H9 (cell line): Measurements from ENCODE around the gene RBM25. TPM values are rescaled to one million over a fixed set of nuclear protein-coding genes. Genes with fewer than 3 reads are reported as not detected.

Source experiments
- DNase-seq: peaks from one replicate; pipeline ENCODE4 v3.0.0-alpha.2; 2017
- H2AFZ ChIP-seq: one replicate; pipeline ENCODE4 v1.6.1; 2013; ENCODE audit warnings: mild to moderate bottlenecking, low read length, control low read depth, moderate library complexity
- H2AK5ac ChIP-seq: 2 replicates; pipeline ENCODE4 v1.6.1; 2013; ENCODE audit warnings: low read length, control low read depth, mixed read lengths; ENCODE audit not compliant: insufficient read length
- H2BK120ac ChIP-seq: one replicate; pipeline ENCODE4 v1.6.1; 2013; ENCODE audit warnings: low read depth, mild to moderate bottlenecking, low read length, control low read depth, inconsistent platforms; ENCODE audit not compliant: poor library complexity, severe bottlenecking
- H2BK12ac ChIP-seq: 2 replicates; pipeline ENCODE4 v1.6.1; 2013; ENCODE audit warnings: low read length, control low read depth, mixed read lengths, low read depth; ENCODE audit not compliant: insufficient read length
- H2BK15ac ChIP-seq: 2 replicates; pipeline ENCODE4 v1.6.1; 2013; ENCODE audit warnings: low read depth, low read length, control low read depth
- H2BK20ac ChIP-seq: one replicate; pipeline ENCODE4 v1.6.1; 2013; ENCODE audit warnings: low read depth, mild to moderate bottlenecking, low read length, control low read depth, inconsistent platforms; ENCODE audit not compliant: poor library complexity, severe bottlenecking
- H2BK5ac ChIP-seq: 2 replicates; pipeline ENCODE4 v1.6.1; 2013; ENCODE audit warnings: low read length, control low read depth, mixed read lengths; ENCODE audit not compliant: insufficient read length
- H3K14ac ChIP-seq: 2 replicates; pipeline ENCODE4 v1.6.1; 2013; ENCODE audit warnings: low read length, control low read depth; ENCODE audit not compliant: insufficient read depth
- H3K18ac ChIP-seq: 2 replicates; pipeline ENCODE4 v1.6.1; 2013; ENCODE audit warnings: low read depth, mild to moderate bottlenecking, mixed read lengths, low read length, control low read depth; ENCODE audit not compliant: insufficient read length
- H3K23ac ChIP-seq: 2 replicates; pipeline ENCODE4 v1.6.1; 2013; ENCODE audit warnings: low read length, control low read depth, mixed read lengths, low read depth; ENCODE audit not compliant: insufficient read length
- H3K23me2 ChIP-seq: 2 replicates; pipeline ENCODE4 v1.6.1; 2013; ENCODE audit warnings: low read depth, mild to moderate bottlenecking, mixed read lengths, low read length, control low read depth; ENCODE audit not compliant: insufficient read length, poor library complexity, severe bottlenecking
- H3K27ac ChIP-seq: 2 replicates; pipeline ENCODE4 v1.5.1; 2013; ENCODE audit warnings: low read length, control low read depth, mixed read lengths, low read depth; ENCODE audit not compliant: insufficient read length
- H3K27me3 ChIP-seq: 2 replicates; pipeline ENCODE4 v1.6.1; 2013; ENCODE audit warnings: low read length, control low read depth, inconsistent platforms; ENCODE audit not compliant: insufficient read depth
- H3K4ac ChIP-seq: 2 replicates; pipeline ENCODE4 v1.6.1; 2013; ENCODE audit warnings: low read depth, mild to moderate bottlenecking, control low read depth, inconsistent platforms, low read length, moderate library complexity
- H3K4me1 ChIP-seq: 2 replicates; pipeline ENCODE4 v1.6.1; 2013; ENCODE audit warnings: low read length, control low read depth, inconsistent platforms; ENCODE audit not compliant: insufficient read depth
- H3K4me2 ChIP-seq: 2 replicates; pipeline ENCODE4 v1.6.1; 2013; ENCODE audit warnings: low read length, control low read depth, mixed read lengths; ENCODE audit not compliant: insufficient read length, insufficient read depth
- H3K56ac ChIP-seq: 2 replicates; pipeline ENCODE4 v1.6.1; 2013; ENCODE audit warnings: low read depth, mild to moderate bottlenecking, mixed read lengths, low read length, control low read depth; ENCODE audit not compliant: insufficient read length
- H3K79me1 ChIP-seq: 2 replicates; pipeline ENCODE4 v1.6.1; 2013; ENCODE audit warnings: low read depth, mild to moderate bottlenecking, moderate library complexity, low read length, control low read depth, inconsistent platforms; ENCODE audit not compliant: insufficient read depth, poor library complexity, severe bottlenecking
- H3K79me2 ChIP-seq: 2 replicates; pipeline ENCODE4 v1.6.1; 2013; ENCODE audit warnings: low read length, control low read depth, inconsistent platforms; ENCODE audit not compliant: insufficient read depth
- H3K9ac ChIP-seq: 2 replicates; pipeline ENCODE4 v1.6.1; 2013; ENCODE audit warnings: low read length, control low read depth, mixed read lengths; ENCODE audit not compliant: insufficient read length; ENCODE audit errors: extremely low read depth
- H3K9me3 ChIP-seq: one replicate; pipeline ENCODE4 v1.6.1; 2013; ENCODE audit warnings: low read depth, low read length, inconsistent platforms; ENCODE audit not compliant: control insufficient read depth
- H3T11ph ChIP-seq: one replicate; pipeline ENCODE4 v1.6.1; 2013; ENCODE audit warnings: mild to moderate bottlenecking, low read length, control low read depth, inconsistent platforms
- H4K20me1 ChIP-seq: one replicate; pipeline ENCODE4 v1.6.1; 2013; ENCODE audit not compliant: control insufficient read depth, insufficient read length, insufficient read depth
- H4K5ac ChIP-seq: 2 replicates; pipeline ENCODE4 v1.6.1; 2013; ENCODE audit warnings: low read depth, mild to moderate bottlenecking, mixed read lengths, low read length, control low read depth; ENCODE audit not compliant: insufficient read length
- H4K8ac ChIP-seq: replicated peaks from 2 replicates; pipeline ENCODE4 v1.6.1; 2013; ENCODE audit warnings: low read length, control low read depth, mixed read lengths, low read depth; ENCODE audit not compliant: insufficient read length
- H4K91ac ChIP-seq: 2 replicates; pipeline ENCODE4 v1.6.1; 2013; ENCODE audit warnings: low read depth, mild to moderate bottlenecking, moderate library complexity, mixed read lengths, low read length, control low read depth; ENCODE audit not compliant: insufficient read length
- H3K27ac Mint-ChIP-seq, 3 experiments: 2 replicates in 2 of 3; 3 replicates in 1 of 3; pipeline ENCODE4 v1.8.0; 2020 to 2021; ENCODE audit warnings: mixed read lengths in 3 of 3, mild to moderate bottlenecking in 1 of 3, moderate library complexity in 1 of 3
- H3K27me3 Mint-ChIP-seq: 2 replicates; pipeline ENCODE4 v1.8.0; 2021; ENCODE audit warnings: low read depth, mild to moderate bottlenecking, moderate library complexity, mixed read lengths
- H3K36me3 Mint-ChIP-seq, 3 experiments: 2 replicates in 2 of 3; 3 replicates in 1 of 3; pipeline ENCODE4 v1.8.0; 2020 to 2021; ENCODE audit warnings: low read depth in 3 of 3, mixed read lengths in 3 of 3; ENCODE audit not compliant: insufficient read depth in 1 of 3
- H3K4me1 Mint-ChIP-seq, 2 experiments: 2 replicates each; pipeline ENCODE4 v1.8.0; 2020; ENCODE audit warnings: mixed read lengths in 2 of 2
- H3K4me3 Mint-ChIP-seq, 2 experiments: 2 replicates in 1 of 2; 3 replicates in 1 of 2; pipeline ENCODE4 v1.8.0; 2020 to 2021; ENCODE audit warnings: mild to moderate bottlenecking in 2 of 2, mixed read lengths in 2 of 2, moderate library complexity in 1 of 2
- H3K9me3 Mint-ChIP-seq, 2 experiments: 2 replicates in 1 of 2; 3 replicates in 1 of 2; pipeline ENCODE4 v1.8.0; 2020; ENCODE audit warnings: mild to moderate bottlenecking in 2 of 2, mixed read lengths in 2 of 2, moderate library complexity in 1 of 2
- CTCF ChIP-seq: fragments of 200-600 bp; sonication (generic); conservative IDR thresholded peaks from 3 replicates; pipeline ENCODE4 v1.8.0; 2021; ENCODE audit warnings: antibody characterized with exemption, mild to moderate bottlenecking
- WGBS: extraction: QIAGEN DNeasy Blood & Tissue Kit; methylation state at CpG from one replicate; pipeline ENCODE4 v1.1.7; 2013; ENCODE audit warnings: missing lambda C conversion rate, low lambda C conversion rate, mixed read lengths; ENCODE audit not compliant: insufficient read length; ENCODE audit errors: extremely low coverage; 5-methylcytosine and 5-hydroxymethylcytosine counted together
- total RNA-seq: library from RNA; stranded (reverse); gene quantifications from 2 replicates; pipeline ENCODE4 v1.2.1, GENCODE V29; 2021

The RBM25 gene
- total RNA-seq, 1 experiment from 2014 or later: 138 TPM

- peaks cover 8 to 32% (median 30%) of the 10 kb centered on the region in 3 experiments; a peak in 6 of 7 replicates for H3K36me3 Mint-ChIP-seq
- no peak overlapping the region for H3K9ac ChIP-seq
- peaks cover 10 to 14% of the 10 kb centered on the region in 2 experiments for H3K4me1 Mint-ChIP-seq
- H3K56ac ChIP-seq: no peak overlapping the region
- H3K23me2 ChIP-seq: peaks cover 5% of the 10 kb centered on the region
- no peak overlapping the region for H3K27ac Mint-ChIP-seq
- no peak for TF ChIP-seq CTCF
- no peak overlapping the region for H2BK15ac ChIP-seq
- H2BK120ac ChIP-seq: no peak overlapping the region
- no peaks in the 10 kb centered on the region for H3K79me2 ChIP-seq
- H3K18ac ChIP-seq: no peak overlapping the region
- H2AFZ ChIP-seq: no peak overlapping the region
- no peaks in the 10 kb centered on the region for H3K9me3 ChIP-seq
- H2BK5ac ChIP-seq: no peak overlapping the region
- no peaks in the 10 kb centered on the region for H3K9me3 Mint-ChIP-seq
- no peak overlapping the region for H3K4me3 Mint-ChIP-seq
- no peak overlapping the region for H4K91ac ChIP-seq
- H2BK20ac ChIP-seq: no peak overlapping the region
- no peak overlapping the region for H3T11ph ChIP-seq
- no peak overlapping the region for H3K4me2 ChIP-seq
- H3K27ac ChIP-seq: no peak overlapping the region
- no peak overlapping the region for H4K5ac ChIP-seq
- H4K8ac ChIP-seq: no peak overlapping the region
- no peak overlapping the region for H3K4ac ChIP-seq
- no peaks in the 10 kb centered on the region for H3K27me3 ChIP-seq
- DNase-seq: no peak
- H3K23ac ChIP-seq: no peak overlapping the region
- H3K4me1 ChIP-seq: no peaks in the 10 kb centered on the region
- H3K79me1 ChIP-seq: peaks cover 8% of the 10 kb centered on the region
- no CpG with 5 or more reads among the region's 4 CpGs for WGBS
- no peaks in the 10 kb centered on the region for H3K27me3 Mint-ChIP-seq
- H2BK12ac ChIP-seq: no peak overlapping the region
- H4K20me1 ChIP-seq: no peaks in the 10 kb centered on the region
- no peak overlapping the region for H2AK5ac ChIP-seq
- H3K14ac ChIP-seq: no peak overlapping the region
These were observed 36.3 kb upstream of the RBM25 start for GRCh38 chr14:73022051-73022450.
